ENCODE data around the gene KDM2B.
A peak's percentile ranks its signal among the peaks of the same experiment; 100 is the strongest.

Gene KDM2B

DNA sequence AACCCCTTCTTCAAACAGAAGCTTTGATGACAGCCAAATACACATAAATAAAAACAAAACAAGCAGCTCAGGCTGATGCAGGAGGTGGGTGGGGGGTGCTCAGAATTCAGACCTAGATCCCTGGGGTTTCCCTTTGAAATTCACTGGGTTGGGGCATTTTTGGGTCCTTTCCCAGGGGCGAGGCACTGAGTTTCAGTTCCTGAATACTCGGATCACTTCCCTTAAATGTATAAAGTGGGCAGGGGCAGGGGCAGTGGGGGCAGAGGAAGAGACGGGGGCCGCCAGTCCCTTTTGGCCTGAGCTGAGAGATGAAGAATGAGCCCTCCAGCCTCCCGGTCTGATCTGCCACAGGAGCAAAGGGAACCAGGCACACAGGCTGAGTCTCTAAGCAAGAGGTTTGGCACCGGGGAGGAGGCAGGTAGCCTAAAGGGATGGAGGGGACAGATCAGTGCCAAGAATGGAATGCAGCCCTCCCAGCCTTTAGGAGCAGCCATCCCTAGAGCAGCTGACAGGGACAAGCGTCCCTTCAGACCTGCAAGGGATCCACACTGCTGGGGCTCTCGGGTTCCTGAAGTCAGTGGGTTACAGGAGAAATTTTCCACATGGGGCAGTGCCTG lies 20.3 kb downstream of the KDM2B start:
- no peak for DNase-seq (ENCODE audit: low spot score)

GRCh38 chr12:121558956-121559355 lies 21.9 kb downstream of the KDM2B start:
- DNase-seq (ENCODE audit: low spot score): no peak

DNA sequence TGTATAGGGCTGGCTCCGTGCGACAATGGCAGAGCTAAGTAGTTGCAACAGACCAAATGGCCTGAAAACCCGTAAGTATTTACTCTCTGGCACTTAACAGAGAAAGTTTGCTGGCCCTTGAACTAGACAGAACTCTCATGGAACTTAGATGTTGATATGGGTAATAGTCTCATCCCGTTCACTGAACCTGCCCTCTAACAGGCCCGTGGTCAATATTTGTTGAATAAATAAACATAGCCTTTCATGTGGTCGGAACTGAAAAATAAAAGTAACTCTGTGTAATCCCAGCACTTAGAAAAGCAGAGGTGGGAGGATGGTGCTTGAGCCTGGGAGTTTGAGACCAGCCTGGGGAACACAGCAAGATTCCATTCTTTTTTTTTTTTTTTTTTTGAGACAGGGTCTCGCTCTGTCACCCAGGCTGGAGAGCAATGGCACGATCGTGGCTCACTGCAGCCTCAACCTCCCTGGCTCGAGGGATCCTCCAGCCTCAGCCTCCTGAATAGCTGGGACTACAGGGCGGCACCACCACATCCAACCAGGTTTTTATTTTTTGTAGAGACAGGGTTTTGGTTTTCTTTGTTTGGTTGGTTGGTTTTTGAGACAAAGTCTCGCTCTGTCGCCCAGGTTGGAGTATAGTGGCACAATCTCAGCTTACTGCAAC lies 29.7 kb downstream of the KDM2B start:
- DNase-seq (ENCODE audit: low spot score): no peak

DNA sequence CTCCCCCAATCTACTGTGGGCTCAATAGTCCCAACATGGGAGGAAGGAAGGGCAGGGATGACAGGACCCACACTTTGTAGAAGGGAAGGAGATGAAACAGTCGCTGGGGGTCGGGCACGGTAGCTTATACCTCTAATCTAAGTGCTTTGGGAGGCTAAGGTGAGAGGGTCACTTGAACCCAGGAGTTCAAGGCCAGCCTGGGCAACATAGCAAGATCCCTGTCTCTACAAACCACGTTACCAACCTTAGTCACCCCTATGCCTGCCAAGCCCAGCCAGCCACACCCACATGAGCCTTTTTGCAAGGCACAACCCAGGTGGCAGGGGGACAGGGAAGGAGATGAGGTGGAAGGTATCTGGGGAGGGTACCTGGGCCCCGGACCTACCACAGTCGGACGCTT lies 31.7 kb downstream of the KDM2B start:
- DNase-seq (ENCODE audit: low spot score): no peak

DNA sequence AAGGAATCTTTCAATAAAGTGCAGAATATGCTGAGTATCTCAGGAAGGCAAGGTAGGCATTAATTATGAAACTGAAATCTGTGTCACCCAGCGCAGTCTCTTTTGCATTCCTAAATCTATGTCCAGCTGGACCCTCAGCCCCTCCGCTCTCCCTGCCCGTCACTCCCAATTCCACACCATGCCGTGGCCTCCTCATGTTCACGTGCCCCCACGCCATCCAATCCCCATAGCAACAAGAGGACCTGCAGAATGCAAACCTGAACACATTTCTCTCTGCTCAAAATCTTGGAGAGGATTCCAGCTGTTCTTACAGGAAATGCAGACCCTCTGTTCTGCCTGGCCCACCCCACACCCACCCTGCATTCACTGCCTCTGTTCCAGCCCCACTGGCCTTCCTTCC lies 35.3 kb downstream of the KDM2B start:
- DNase-seq (ENCODE audit: low spot score): no peak

DNA sequence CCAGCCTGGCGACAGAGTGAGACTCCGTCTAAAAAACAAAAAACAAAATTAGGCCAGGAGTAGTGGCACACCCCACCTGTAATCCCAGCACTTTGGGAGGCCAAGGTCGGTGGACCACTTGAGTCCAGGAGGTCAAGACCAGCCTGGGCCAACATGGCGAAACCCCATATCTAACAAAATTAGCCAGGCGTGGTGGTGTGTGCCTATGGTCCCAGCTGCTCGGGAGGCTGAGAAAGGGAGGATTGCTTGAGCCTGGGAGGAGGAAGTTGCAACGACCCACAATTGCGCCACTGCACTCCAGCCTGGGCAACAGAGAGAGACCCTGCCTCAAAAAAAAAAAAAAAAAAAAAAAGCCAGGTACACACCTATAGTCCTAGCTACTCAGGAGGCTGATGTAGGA lies 37.0 kb downstream of the KDM2B start:
- no peak for DNase-seq (ENCODE audit: low spot score)

DNA sequence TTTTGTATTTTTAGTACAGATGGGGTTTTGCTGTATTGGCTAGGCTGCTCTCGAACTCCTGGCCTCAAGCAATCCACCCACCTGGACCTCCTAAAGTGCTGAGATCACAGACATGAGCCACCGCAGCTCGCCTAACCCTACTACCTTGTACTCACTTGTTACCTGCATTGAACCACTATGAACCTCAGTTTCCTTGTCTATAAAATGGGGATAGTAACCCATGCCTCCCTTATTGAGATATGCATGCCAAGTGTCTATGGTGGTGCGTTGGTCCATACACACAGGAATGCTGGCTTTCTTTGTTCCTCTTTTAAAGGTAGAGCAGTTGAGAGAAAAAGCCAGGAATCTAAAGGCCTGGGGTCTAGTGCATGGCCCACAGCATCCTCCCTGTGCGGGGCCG lies 40.9 kb downstream of the KDM2B start:
- DNase-seq (ENCODE audit: low spot score): no peak

DNA sequence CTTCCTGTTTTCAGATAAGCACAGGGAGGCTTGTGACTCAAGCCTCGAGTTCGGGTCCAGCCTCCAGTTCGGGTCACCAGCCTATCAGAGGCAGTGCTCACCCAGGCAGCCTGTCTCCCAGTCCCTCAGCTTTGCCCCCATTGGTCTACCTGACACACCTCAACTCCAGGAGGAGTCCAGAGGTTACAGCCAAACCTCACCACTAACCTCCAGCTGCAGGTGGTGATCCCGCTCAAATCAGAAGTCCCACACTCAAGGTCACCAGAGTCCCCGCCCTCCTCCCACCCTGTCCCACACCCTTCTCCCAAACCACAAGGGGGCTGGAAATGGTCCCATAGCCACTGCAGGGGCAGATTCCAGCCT lies 42.1 kb downstream of the KDM2B start:
- DNase-seq (ENCODE audit: low spot score): no peak

DNA sequence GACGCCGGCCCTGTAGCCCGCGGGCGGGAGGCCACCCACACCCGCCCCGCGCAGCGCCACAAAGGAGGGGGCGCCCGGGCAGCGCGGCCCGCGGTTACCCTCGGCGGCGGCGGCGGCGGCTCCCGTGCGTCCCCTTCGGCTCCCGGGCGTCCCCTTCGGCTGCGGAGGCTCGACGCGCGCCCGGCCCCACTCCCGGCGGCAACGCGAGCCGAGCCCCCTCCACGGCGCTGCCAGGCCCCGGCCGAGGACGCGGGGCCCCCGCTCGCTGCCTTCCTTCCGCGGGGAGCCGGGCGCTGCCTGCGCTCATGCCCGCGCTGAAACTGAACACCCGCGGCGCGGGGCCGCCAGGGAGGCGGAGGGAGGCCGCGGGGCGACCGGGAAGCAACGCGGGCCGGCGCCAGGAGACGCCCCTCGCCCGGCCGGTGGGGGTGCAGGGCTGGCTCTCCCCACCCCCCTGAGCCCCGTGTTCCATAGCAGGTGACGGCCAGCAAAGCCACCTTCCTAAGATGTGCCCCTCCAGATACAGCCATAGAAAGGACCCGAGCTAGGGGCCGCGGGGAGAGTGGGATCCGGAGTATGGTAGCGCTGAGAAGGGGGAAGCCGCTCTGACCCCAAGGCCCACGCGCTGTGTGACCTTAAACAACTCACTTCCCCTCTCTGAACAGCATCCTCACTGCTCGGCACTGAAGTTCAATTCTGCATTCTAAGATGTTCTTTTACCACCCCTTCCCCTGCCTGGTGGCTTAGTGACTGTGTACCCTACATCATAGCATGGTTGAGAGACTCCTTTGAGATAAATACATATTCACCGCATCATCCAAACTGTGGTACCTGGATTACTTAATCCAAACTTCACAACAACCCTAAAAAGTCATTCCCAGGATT lies 42.8 kb downstream of the KDM2B start:
- no peak for DNase-seq (ENCODE audit: low spot score)

DNA sequence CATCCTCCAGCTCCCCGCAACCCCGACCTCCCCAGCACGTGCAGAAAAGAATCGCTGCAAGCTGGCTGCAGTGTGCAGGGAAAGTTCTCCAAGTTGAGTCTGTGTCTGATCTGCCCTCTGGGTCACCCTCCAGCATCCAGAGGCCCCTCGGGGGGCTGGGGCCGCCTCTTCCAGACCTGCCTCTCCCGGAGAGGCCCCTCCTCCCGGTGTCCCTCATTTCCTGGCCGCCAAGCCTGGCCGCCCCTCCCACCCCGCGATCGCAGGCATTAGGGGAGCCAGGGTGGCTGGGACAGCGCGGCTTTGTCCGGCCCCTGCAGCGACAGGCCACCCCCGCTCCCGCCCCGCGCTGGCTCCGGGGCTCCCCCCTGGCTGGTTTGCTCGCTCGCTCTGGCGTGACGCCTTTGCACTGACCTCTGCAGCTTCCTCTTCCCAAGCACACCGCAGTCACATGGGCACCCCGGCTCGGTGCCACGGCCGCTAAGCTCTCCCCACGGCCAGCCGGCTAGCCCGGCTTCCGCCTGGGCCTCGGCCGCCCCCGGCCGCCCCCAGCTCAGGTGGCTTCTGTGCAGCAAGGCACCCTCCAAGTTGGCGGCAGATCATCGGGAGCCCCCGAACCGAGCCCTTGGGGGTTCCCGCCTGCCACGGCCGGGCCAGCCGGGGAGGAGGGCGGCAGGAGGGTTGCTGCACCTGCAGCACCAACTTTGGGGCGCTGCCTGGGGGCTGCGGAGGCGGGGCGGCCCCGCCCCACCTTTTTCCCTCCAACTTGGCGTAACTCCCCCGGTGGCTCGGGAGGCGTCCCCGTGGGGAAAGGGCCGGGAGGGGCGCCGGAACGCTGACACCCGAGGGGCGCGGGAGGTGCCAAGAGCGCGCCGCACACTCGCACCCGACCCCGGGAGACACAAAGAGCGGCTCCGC lies 43.7 kb downstream of the KDM2B start:
- peak; percentile 40 for DNase-seq (ENCODE audit: low spot score)

GRCh38 chr12:121536054-121536898 lies 44.5 kb downstream of the KDM2B start:
- DNase-seq (ENCODE audit: low spot score): peak; percentile 51

GRCh38 chr12:121535150-121536053 lies 45.4 kb downstream of the KDM2B start:
- DNase-seq (ENCODE audit: low spot score): no peak

- DNase-seq (ENCODE audit: low spot score): peak; percentile 57
Measured at GRCh38 chr12:121534495-121535148, 46.2 kb downstream of the KDM2B start.

- DNase-seq (ENCODE audit: low spot score): no peak
Measured at GRCh38 chr12:121533394-121534090, 47.3 kb downstream of the KDM2B start.

DNA sequence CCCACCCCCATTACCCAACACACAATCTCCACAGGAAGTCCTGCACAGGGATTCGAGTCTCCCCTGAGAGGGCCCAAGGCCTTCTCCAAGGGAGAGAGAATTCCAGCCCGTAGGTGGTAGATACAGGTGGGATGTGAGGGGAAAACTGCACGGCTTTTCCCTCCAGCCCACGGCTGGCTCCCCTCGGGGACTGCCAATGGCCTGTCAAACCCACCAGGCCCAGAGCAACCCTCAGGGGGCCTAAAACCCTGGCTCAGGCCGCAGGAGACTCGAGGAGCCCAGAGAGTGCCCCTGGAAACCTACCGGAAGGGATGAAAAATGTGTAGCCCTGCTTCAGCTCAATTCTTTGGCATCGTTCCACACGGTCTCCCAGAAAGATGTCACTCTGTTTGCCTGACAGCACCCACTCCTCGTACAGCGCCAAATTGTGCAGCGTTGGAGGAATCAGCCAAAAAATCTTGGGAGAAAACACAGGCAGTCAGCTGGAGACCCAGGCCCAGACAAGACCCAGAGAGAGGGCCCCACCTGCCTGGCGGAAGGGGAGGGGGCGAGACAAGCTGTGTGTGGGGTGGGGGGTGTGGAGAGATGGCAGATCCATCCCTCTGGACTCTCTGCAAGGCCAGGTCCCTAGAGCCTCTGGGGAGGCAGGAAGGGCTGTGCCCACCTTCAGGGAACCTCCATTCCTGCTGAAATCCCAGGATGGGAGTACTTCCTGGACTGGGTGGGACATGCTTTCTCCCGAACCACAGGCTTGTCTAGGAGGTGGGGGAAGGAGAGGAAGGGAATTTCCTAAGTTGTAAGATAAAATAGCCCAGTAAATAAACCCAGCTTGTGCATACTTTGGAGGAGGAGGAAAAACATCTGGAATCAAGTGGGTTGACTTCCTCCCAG lies 48.1 kb downstream of the KDM2B start:
- no peak for DNase-seq (ENCODE audit: low spot score)

DNA sequence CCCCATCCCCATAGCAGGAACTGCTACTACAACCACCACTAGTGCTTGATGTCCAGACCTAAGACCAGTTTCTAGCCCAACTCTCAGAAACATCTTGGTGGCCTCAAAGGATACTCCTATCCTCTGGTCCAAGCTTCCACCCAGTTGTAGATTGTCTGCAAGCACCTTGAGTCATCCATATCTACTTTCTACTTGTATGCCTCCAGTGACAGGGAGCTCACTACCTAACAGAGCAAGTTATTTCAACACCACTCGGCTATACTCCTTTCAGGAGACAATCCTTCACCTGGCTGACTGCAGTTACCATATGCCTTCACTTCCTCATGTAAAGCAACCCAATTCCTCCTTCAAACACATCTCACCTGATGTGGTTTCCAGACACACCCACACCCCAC lies 49.5 kb downstream of the KDM2B start:
- no peak for DNase-seq (ENCODE audit: low spot score)

DNA sequence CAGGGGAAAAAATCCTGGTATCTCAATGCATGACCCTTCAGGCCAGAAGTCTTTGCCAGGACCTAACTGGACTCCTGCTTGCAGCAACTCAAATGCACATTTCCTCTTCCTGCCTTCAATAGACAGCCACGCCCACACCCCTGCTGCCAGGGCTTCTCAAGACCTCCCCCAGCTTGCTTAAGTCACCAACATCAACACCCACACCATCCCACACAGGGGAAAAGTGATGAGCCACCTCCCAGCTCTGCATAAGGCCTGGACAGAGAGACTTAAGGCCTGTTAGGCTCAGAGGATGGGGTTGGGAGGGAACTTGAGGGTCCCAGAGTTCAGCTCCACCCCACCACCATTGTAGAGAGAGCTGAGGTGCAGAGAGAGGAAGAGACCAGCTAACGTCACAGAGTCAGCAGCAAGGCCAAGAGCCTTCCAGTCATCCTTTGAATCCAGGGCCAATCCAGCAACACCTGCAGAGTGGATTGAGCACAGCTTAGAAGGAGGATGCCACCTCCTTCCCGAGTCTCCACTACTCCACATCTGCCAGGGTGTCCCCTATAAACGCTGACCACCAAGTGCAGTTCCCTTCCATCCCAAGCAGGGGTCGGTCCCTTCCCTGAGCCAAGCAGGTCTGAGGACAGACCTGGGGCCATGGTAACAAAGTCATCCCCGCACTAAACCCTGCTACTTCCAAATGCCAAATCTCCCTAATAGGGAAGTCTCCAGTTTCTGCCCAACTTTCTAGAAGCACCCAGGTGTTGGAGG lies 50.0 kb downstream of the KDM2B start:
- DNase-seq (ENCODE audit: low spot score): peak; percentile 74
